ENCODE results near the gene RAB1B. TPM values are rescaled to one million over a fixed set of nuclear protein-coding genes. Genes with fewer than 3 reads are reported as not detected.

RAB1B gene
- total and polyA plus RNA-seq, 4 donors, result 40.4 to 83.0 (median 51.3) TPM

GRCh38 chr11:66321606-66322005, 53.2 kb downstream of the RAB1B start (continued):
- TF ChIP-seq CTCF (IDR thresholded peaks at IDR 0.05; ENCODE audit: low read depth, low read length, missing input control), result no peak
- TF ChIP-seq HNF4G (IDR thresholded peaks at IDR 0.05), result no peak
- TF ChIP-seq SP1 (IDR thresholded peaks at IDR 0.05), result no peak
- no peak for TF ChIP-seq TAF1 (conservative IDR thresholded peaks at IDR 0.05)
- TF ChIP-seq FOXA2 (IDR thresholded peaks at IDR 0.05), result no peak
- TF ChIP-seq JUND (IDR thresholded peaks at IDR 0.05), result no peak
- TF ChIP-seq RXRA (IDR thresholded peaks at IDR 0.05), result no peak
- no peak for TF ChIP-seq FOXA1 (IDR thresholded peaks at IDR 0.05)

DNA sequence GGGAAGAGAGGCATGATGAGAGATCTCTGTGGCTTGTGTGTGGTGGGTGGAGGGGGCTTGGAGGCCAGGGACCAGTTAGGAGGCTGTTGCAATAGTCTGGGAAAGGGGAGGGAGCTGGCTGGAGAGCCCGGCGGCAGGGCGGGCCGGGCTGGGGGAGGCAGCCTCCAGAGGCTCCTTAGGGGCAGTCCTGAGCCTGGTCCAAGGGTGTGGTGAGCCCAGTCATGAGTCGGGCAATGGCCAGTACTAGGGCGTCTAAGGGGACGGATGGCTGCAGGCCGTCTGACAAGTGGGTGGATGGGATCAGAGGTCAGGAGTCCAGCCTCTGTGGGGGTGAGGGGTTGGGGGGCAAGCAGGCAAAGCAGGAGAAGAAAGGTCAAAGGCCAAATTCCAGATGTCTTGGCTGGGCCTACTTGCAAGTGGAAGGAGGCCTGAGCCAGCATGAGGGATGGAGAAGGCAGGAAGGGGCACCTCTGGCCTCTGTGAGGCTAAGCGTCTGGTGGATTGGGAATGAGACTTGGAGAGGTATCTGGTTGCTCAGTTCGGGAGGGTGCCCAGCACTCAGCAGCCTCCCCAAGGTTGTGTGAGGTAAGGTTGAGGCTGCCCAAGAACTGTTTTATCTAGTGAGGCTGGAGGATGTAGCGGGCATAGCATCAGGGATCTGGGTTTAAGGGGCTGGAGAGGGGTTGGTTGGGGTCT, 54.4 kb downstream of the RAB1B start:
- DNase-seq (ENCODE audit: low spot score), result no peak
- Histone ChIP-seq H3K9ac (ENCODE audit: low read depth in 1 of 2, low read length in 2 of 2) (no peak overlapping the region), H3K9me3 (ENCODE audit: control insufficient read depth in 4 of 4, low read length in 3 of 4) (no peaks in the 10 kb centered on the region), H3K27ac (ENCODE audit: low read depth in 1 of 2, low read length in 2 of 2) (no peak overlapping the region), H3K36me3 (ENCODE audit: control insufficient read depth in 4 of 4, insufficient read depth in 3 of 4, low read depth in 1 of 4, low read length in 3 of 4) (no peaks in the 10 kb centered on the region), H3K4me1 (ENCODE audit: control insufficient read depth in 4 of 4, insufficient read depth in 4 of 4, low read length in 3 of 4) (peaks cover 2 to 14% (median 8%) of the 10 kb centered on the region in 4 donors), H3K4me3 (ENCODE audit: low read depth in 1 of 3, low read length in 3 of 3) (no peak overlapping the region), H3K27me3 (ENCODE audit: control insufficient read depth in 4 of 4, insufficient read depth in 4 of 4, low read length in 3 of 4) (no peaks in the 10 kb centered on the region)
- TF ChIP-seq YY1 (IDR thresholded peaks at IDR 0.05), result no peak
- TF ChIP-seq NR2F2 (IDR thresholded peaks at IDR 0.05), result peak; percentile 13
- no peak for TF ChIP-seq ATF3 (IDR thresholded peaks at IDR 0.05)
- 86% methylated on average over 11 of the region's 11 CpGs for WGBS

DNA sequence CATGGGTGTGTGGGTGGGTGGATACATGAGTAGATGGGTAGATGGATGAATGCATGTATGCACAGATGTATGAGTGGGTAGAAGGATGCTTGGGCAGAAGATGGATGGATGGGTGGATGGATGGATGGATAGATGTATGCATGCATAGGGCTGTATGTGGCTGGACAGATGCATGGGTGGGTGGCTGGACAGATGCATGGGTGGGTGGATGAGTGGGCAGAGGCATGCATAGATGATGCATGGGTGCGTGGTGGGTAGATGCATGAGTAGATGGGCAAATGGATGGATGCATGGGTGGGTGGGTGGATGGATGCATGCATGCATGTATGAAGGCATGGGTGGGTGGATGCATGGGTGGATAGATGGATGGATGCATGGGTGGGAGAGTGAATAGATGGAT, 55.2 kb downstream of the RAB1B start:
- H3K27me3 ChIP-seq (ENCODE audit: control insufficient read depth in 4 of 4, insufficient read depth in 4 of 4, low read length in 3 of 4), result no peaks in the 10 kb centered on the region
- 98% methylated on average over 1 of the region's 1 CpG for WGBS
- no peak overlapping the region for H3K4me3 ChIP-seq (ENCODE audit: low read depth in 1 of 3, low read length in 3 of 3)
- no peaks in the 10 kb centered on the region for H3K9me3 ChIP-seq (ENCODE audit: control insufficient read depth in 4 of 4, low read length in 3 of 4)
- no peak overlapping the region for H3K27ac ChIP-seq (ENCODE audit: low read depth in 1 of 2, low read length in 2 of 2)
- no peaks in the 10 kb centered on the region for H3K36me3 ChIP-seq (ENCODE audit: control insufficient read depth in 4 of 4, insufficient read depth in 3 of 4, low read depth in 1 of 4, low read length in 3 of 4)
- TF ChIP-seq RAD21 (IDR thresholded peaks at IDR 0.05) (no peak), CTCF (IDR thresholded peaks at IDR 0.05; ENCODE audit: low read depth, low read length, missing input control) (no peak), FOXA2 (IDR thresholded peaks at IDR 0.05) (no peak), NR2F2 (IDR thresholded peaks at IDR 0.05) (no peak), HNF4A (conservative IDR thresholded peaks at IDR 0.05) (no peak)
- TF ChIP-seq, protein P1, sequence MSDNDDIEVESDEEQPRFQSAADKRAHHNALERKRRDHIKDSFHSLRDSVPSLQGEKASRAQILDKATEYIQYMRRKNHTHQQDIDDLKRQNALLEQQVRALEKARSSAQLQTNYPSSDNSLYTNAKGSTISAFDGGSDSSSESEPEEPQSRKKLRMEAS (IDR thresholded peaks at IDR 0.05), result no peak
- TF ChIP-seq, protein P2, sequence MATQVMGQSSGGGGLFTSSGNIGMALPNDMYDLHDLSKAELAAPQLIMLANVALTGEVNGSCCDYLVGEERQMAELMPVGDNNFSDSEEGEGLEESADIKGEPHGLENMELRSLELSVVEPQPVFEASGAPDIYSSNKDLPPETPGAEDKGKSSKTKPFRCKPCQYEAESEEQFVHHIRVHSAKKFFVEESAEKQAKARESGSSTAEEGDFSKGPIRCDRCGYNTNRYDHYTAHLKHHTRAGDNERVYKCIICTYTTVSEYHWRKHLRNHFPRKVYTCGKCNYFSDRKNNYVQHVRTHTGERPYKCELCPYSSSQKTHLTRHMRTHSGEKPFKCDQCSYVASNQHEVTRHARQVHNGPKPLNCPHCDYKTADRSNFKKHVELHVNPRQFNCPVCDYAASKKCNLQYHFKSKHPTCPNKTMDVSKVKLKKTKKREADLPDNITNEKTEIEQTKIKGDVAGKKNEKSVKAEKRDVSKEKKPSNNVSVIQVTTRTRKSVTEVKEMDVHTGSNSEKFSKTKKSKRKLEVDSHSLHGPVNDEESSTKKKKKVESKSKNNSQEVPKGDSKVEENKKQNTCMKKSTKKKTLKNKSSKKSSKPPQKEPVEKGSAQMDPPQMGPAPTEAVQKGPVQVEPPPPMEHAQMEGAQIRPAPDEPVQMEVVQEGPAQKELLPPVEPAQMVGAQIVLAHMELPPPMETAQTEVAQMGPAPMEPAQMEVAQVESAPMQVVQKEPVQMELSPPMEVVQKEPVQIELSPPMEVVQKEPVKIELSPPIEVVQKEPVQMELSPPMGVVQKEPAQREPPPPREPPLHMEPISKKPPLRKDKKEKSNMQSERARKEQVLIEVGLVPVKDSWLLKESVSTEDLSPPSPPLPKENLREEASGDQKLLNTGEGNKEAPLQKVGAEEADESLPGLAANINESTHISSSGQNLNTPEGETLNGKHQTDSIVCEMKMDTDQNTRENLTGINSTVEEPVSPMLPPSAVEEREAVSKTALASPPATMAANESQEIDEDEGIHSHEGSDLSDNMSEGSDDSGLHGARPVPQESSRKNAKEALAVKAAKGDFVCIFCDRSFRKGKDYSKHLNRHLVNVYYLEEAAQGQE (IDR thresholded peaks at IDR 0.05), result no peak
- no peak for DNase-seq (ENCODE audit: low spot score)
- H3K4me1 ChIP-seq (ENCODE audit: control insufficient read depth in 4 of 4, insufficient read depth in 4 of 4, low read length in 3 of 4), result peaks cover 2 to 11% (median 4%) of the 10 kb centered on the region in 4 donors
- no peak overlapping the region for H3K9ac ChIP-seq (ENCODE audit: low read depth in 1 of 2, low read length in 2 of 2)
